Measurements from ENCODE around the gene ZNF385A.
A peak's percentile ranks its signal among the peaks of the same experiment; 100 is the strongest.

ZNF385A gene

GRCh38 chr12:54371328-54372112 lies 13.0 kb downstream of the ZNF385A start:
- Mint-ChIP-seq H3K4me3 (peak overlapping the region; percentile 30 to 62 (median 53)), H3K9me3 (no peaks in the 10 kb centered on the region), H3K36me3 (ENCODE audit: low read depth) (peaks cover 7% of the 10 kb centered on the region), H3K4me1 (peaks cover 85% of the 10 kb centered on the region), H3K27me3 (ENCODE audit: low read depth) (peaks cover 6% of the 10 kb centered on the region), H3K27ac (peak overlapping the region; percentile 70 to 86 (median 77))
- no peak for TF ChIP-seq CTCF (IDR thresholded peaks at IDR 0.05; ENCODE audit: unreplicated experiment in 3 of 3)

GRCh38 chr12:54370171-54370730 lies 14.3 kb downstream of the ZNF385A start:
- H3K27ac Mint-ChIP-seq, result peak overlapping the region in 2 of 3 experiments; percentile 77 to 86
- TF ChIP-seq CTCF (IDR thresholded peaks at IDR 0.05; ENCODE audit: unreplicated experiment in 3 of 3), result peak; percentile 95 to 98 (median 96)

GRCh38 chr12:54369597-54370131 lies 14.9 kb downstream of the ZNF385A start:
- TF ChIP-seq CTCF (IDR thresholded peaks at IDR 0.05; ENCODE audit: unreplicated experiment in 3 of 3), result no peak
- Mint-ChIP-seq H3K4me3 (peak overlapping the region; percentile 64 to 86 (median 79)), H3K27me3 (ENCODE audit: low read depth) (peaks cover under 1% of the 10 kb centered on the region), H3K9me3 (no peaks in the 10 kb centered on the region), H3K36me3 (ENCODE audit: low read depth) (peaks cover 7% of the 10 kb centered on the region), H3K4me1 (peaks cover 66% of the 10 kb centered on the region), H3K27ac (peak overlapping the region; percentile 87 to 90 (median 89))

More at GRCh38 chr12:54370171-54370730, 14.3 kb downstream of the ZNF385A start:
- Mint-ChIP-seq H3K4me3 (peak overlapping the region; percentile 53 to 73 (median 62)), H3K9me3 (no peaks in the 10 kb centered on the region), H3K36me3 (ENCODE audit: low read depth) (peaks cover 7% of the 10 kb centered on the region), H3K4me1 (peaks cover 72% of the 10 kb centered on the region), H3K27me3 (ENCODE audit: low read depth) (peaks cover 6% of the 10 kb centered on the region)

- H3K27me3 Mint-ChIP-seq (ENCODE audit: low read depth), result no peaks in the 10 kb centered on the region
- peaks cover 7% of the 10 kb centered on the region for H3K36me3 Mint-ChIP-seq (ENCODE audit: low read depth)
- TF ChIP-seq CTCF (IDR thresholded peaks at IDR 0.05; ENCODE audit: unreplicated experiment in 3 of 3), result peak; percentile 77 to 83 (median 78)
- peaks cover 59% of the 10 kb centered on the region for H3K4me1 Mint-ChIP-seq
- H3K9me3 Mint-ChIP-seq, result no peaks in the 10 kb centered on the region
- H3K27ac Mint-ChIP-seq, result peak overlapping the region; percentile 87 to 90 (median 89)
- H3K4me3 Mint-ChIP-seq, result peak overlapping the region; percentile 64 to 86 (median 79)
Observed at GRCh38 chr12:54368709-54369596, 15.6 kb downstream of the ZNF385A start.

GRCh38 chr12:54368025-54368708 lies 16.4 kb downstream of the ZNF385A start:
- Mint-ChIP-seq H3K27ac (peak overlapping the region; percentile 87 to 90 (median 89)), H3K27me3 (ENCODE audit: low read depth) (no peaks in the 10 kb centered on the region), H3K9me3 (no peaks in the 10 kb centered on the region), H3K4me1 (peaks cover 51% of the 10 kb centered on the region), H3K4me3 (peak overlapping the region; percentile 64 to 86 (median 79)), H3K36me3 (ENCODE audit: low read depth) (peaks cover 3% of the 10 kb centered on the region)
- no peak for TF ChIP-seq CTCF (IDR thresholded peaks at IDR 0.05; ENCODE audit: unreplicated experiment in 3 of 3)

Measured in nephron (organoid).